Ectodermal cell (in vitro differentiated cells): ENCODE results near the gene LIN52.

Experiments
- H3K27ac ChIP-seq: 2 replicates; pipeline ENCODE4 v1.7.0; 2013; ENCODE audit warnings: mild to moderate bottlenecking, low read depth, low read length; ENCODE audit not compliant: insufficient read depth, poor library complexity, severe bottlenecking
- H3K27me3 ChIP-seq: 2 replicates; pipeline ENCODE4 v1.7.0; 2013; ENCODE audit warnings: mild to moderate bottlenecking, low read length; ENCODE audit not compliant: insufficient read depth, control insufficient read depth, poor library complexity, severe bottlenecking
- H3K36me3 ChIP-seq: one replicate; pipeline ENCODE4 v1.7.0; 2013; ENCODE audit warnings: low read length; ENCODE audit not compliant: control insufficient read depth, insufficient read depth
- H3K4me1 ChIP-seq: one replicate; pipeline ENCODE4 v1.7.0; 2013; ENCODE audit warnings: low read length; ENCODE audit not compliant: control insufficient read depth, insufficient read depth
- H3K4me3 ChIP-seq: 2 replicates; pipeline ENCODE4 v1.7.0; 2013; ENCODE audit warnings: low read depth, low read length, control low read depth; ENCODE audit not compliant: insufficient read depth
- H3K9me3 ChIP-seq: 2 replicates; pipeline ENCODE4 v1.7.0; 2013; ENCODE audit warnings: mild to moderate bottlenecking, low read length, moderate library complexity; ENCODE audit not compliant: control insufficient read depth
- WGBS, 2 experiments: methylation state at CpG; one replicate each; pipeline ENCODE4 v1.1.7; 2013; ENCODE audit warnings: missing lambda C conversion rate in 2 of 2; 5-methylcytosine and 5-hydroxymethylcytosine counted together

LIN52 gene

GRCh38 chr14:74242780-74243042 lies 158.0 kb downstream of the LIN52 start:
- H3K36me3 ChIP-seq: no peaks in the 10 kb centered on the region
- 43 to 44% methylated on average over 4 of the region's 4 CpGs for WGBS, 2 experiments
- H3K4me3 ChIP-seq: no peak overlapping the region
- peaks cover 18% of the 10 kb centered on the region for H3K4me1 ChIP-seq
- H3K9me3 ChIP-seq: no peaks in the 10 kb centered on the region
- no peak overlapping the region for H3K27ac ChIP-seq
- H3K27me3 ChIP-seq: peaks cover 86% of the 10 kb centered on the region

- Histone ChIP-seq H3K27me3 (peaks cover 83% of the 10 kb centered on the region), H3K4me3 (no peak overlapping the region), H3K4me1 (peaks cover 18% of the 10 kb centered on the region), H3K9me3 (no peaks in the 10 kb centered on the region), H3K36me3 (no peaks in the 10 kb centered on the region), H3K27ac (no peak overlapping the region)
- 38 to 49% methylated on average over 5 of the region's 5 CpGs for WGBS, 2 experiments
Observed at GRCh38 chr14:74243051-74243450, 158.3 kb downstream of the LIN52 start.

DNA sequence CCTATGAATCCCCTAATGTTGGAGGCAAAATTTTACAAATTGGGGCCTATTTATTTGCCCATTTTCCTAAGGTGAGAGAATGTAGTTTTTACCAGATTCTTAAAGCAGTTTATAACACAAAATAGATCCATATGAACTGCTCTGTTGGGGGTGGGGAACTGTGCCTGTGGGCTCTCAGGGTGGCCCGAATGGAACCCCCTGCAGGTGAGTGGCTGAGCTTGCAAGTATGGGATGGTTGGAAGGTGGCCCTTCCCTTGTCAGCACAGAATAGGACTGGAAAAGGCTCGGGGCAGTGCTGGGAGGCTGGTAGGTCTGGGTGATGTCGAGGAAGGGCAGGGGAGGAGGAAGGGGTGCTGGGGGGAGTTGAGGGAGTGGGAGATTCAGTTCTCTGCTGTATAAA lies 159.4 kb downstream of the LIN52 start:
- Histone ChIP-seq H3K27ac (no peak overlapping the region), H3K9me3 (no peaks in the 10 kb centered on the region), H3K4me3 (no peak overlapping the region), H3K4me1 (peaks cover 18% of the 10 kb centered on the region), H3K36me3 (no peaks in the 10 kb centered on the region), H3K27me3 (peaks cover 72% of the 10 kb centered on the region)
- 21 to 23% methylated on average over 3 of the region's 3 CpGs for WGBS, 2 experiments

- Histone ChIP-seq H3K4me3 (no peak overlapping the region), H3K4me1 (peaks cover 16% of the 10 kb centered on the region), H3K27ac (no peak overlapping the region), H3K27me3 (peaks cover 60% of the 10 kb centered on the region), H3K36me3 (no peaks in the 10 kb centered on the region), H3K9me3 (no peaks in the 10 kb centered on the region)
- WGBS, 2 experiments: 83% methylated on average over 7 of the region's 7 CpGs
Observed at GRCh38 chr14:74245292-74245691, 160.5 kb downstream of the LIN52 start.

- Histone ChIP-seq H3K27ac (no peak overlapping the region), H3K4me1 (peaks cover 5% of the 10 kb centered on the region), H3K27me3 (peaks cover 48% of the 10 kb centered on the region), H3K9me3 (no peaks in the 10 kb centered on the region), H3K36me3 (no peaks in the 10 kb centered on the region), H3K4me3 (no peak overlapping the region)
- 68 to 72% methylated on average over 8 of the region's 8 CpGs for WGBS, 2 experiments
Observed at GRCh38 chr14:74246542-74246941, 161.8 kb downstream of the LIN52 start.

GRCh38 chr14:74248017-74248416 lies 163.3 kb downstream of the LIN52 start:
- Histone ChIP-seq H3K36me3 (no peaks in the 10 kb centered on the region), H3K4me1 (peaks cover 4% of the 10 kb centered on the region), H3K27me3 (peaks cover 38% of the 10 kb centered on the region), H3K4me3 (no peak overlapping the region), H3K9me3 (no peaks in the 10 kb centered on the region), H3K27ac (no peak overlapping the region)
- 75 to 80% methylated on average over 6 of the region's 6 CpGs for WGBS, 2 experiments

DNA sequence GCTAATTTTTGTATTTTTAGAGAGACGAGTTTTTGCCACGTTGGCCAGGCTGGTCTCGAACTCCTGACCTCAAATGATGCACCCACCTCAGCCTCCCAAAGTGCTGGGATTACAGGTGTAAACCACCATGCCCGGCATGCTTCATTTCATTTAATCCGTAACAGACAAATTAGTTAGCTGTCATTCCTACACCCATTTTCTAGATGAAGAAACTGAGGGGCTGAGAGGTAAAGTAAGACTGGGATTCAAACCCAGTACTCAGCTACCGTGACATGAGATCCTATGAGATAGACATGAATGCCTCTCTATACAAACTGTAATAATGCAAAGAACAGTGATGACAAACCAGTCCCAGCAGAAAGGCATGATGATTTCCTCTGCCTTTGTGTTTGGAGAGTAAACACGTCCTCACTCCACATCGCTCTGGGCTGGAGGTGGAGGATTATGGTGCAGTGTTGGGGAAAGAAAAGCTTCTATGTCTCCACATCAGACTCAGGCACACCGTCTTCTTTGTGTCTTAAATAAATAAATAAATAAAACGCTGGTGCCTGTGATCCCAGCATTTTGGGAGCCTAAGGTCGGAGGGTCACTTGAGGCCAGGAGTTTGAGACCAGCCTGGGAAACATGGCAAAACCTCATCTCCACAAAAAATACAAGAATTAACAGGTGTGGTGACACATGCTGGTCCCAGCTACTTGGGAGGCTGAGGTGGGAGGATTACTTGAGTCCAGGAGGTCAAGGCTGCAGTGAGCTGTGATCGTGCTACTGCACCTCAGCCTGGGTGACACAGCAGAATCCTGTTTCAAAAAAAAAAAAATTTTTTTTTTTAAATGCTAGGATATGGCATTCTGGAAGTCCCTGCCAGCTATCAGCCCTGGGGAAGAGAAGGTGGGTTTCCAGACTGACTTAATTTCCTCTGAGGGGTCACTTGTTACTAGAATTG lies 164.9 kb downstream of the LIN52 start:
- WGBS, 2 experiments: 81 to 92% methylated on average over 10 to 12 of the region's 12 CpGs
- Histone ChIP-seq H3K4me1 (peaks cover 4% of the 10 kb centered on the region), H3K4me3 (no peak overlapping the region), H3K27me3 (peaks cover 21% of the 10 kb centered on the region), H3K9me3 (no peaks in the 10 kb centered on the region), H3K36me3 (no peaks in the 10 kb centered on the region), H3K27ac (no peak overlapping the region)
